ENCODE results near the gene RNF227. TPM values are rescaled to one million over a fixed set of nuclear protein-coding genes. Genes with fewer than 3 reads are reported as not detected.

Gene RNF227
- total and polyA plus RNA-seq, 2 of the 8 experiments (the other 6 are each of a cell fraction or from before 2014, with no cell fraction given) = 0.63 to 1.7 TPM

GRCh38 chr17:7882068-7882467 lies 34.0 kb downstream of the RNF227 start (continued):
- TF ChIP-seq CREB1 (IDR thresholded peaks at IDR 0.05) (no peak), CHD1 (IDR thresholded peaks at IDR 0.05; ENCODE audit: low read depth, low read length) (no peak), CHD2 (IDR thresholded peaks at IDR 0.05; ENCODE audit: low read length) (no peak)

All from H1 (cell line).